ENCODE measurements around the gene CDYL2. TPM values are rescaled to one million over a fixed set of nuclear protein-coding genes. Genes with fewer than 3 reads are reported as not detected.

The CDYL2 gene
- total RNA-seq, 1 donor from 2014 or later = 19.9 TPM

DNA sequence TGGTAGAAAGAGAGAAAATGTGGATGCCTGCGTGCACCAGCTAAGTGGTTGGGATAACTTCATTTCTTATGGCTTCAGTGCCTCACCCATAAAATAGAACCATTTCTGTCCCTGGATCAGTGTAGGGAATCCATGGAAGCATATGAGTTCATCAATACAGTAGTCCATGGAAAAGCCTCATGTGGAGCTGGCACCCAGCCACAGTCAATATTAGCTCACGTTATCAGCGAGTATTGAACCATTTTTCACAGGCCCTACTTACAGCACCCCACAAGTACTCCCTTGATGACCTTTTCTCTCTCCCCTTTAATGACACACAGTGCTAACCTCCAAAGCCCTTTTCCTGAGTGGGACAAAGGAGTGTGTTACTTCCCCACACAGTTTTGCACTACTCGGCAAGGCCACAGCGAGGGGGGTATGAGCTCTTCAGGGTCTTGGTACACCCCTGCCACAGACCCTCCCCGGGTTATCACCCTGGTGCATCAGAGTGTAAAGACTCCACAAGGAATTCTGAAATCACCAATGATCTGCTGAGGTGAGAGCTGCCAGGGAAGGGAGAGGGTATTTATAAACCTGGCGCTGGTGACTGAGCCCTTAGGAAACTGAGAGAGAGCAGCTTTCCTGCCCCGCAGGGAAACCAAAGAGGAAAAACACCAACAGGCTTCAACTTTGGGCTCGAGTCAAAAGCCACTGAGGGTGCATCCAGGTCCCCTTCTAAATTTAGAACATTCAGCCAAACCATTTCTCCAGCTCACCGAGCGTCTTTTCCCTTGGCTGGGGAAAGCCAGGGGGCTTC, 226.7 kb downstream of the CDYL2 start:
- Mint-ChIP-seq H3K36me3 (ENCODE audit: insufficient read depth) (no peaks in the 10 kb centered on the region), H3K27me3 (no peaks in the 10 kb centered on the region), H3K4me1 (ENCODE audit: low read depth) (peaks cover 5% of the 10 kb centered on the region), H3K27ac (no peak overlapping the region), H3K9me3 (ENCODE audit: low read depth) (no peaks in the 10 kb centered on the region), H3K4me3 (ENCODE audit: low read depth) (no peak overlapping the region)
- no peak for DNase-seq (ENCODE audit: low spot score, unreplicated experiment)
- TF ChIP-seq, protein P1, sequence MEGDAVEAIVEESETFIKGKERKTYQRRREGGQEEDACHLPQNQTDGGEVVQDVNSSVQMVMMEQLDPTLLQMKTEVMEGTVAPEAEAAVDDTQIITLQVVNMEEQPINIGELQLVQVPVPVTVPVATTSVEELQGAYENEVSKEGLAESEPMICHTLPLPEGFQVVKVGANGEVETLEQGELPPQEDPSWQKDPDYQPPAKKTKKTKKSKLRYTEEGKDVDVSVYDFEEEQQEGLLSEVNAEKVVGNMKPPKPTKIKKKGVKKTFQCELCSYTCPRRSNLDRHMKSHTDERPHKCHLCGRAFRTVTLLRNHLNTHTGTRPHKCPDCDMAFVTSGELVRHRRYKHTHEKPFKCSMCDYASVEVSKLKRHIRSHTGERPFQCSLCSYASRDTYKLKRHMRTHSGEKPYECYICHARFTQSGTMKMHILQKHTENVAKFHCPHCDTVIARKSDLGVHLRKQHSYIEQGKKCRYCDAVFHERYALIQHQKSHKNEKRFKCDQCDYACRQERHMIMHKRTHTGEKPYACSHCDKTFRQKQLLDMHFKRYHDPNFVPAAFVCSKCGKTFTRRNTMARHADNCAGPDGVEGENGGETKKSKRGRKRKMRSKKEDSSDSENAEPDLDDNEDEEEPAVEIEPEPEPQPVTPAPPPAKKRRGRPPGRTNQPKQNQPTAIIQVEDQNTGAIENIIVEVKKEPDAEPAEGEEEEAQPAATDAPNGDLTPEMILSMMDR (IDR thresholded peaks at IDR 0.05; ENCODE audit: unreplicated experiment) = no peak

DNA sequence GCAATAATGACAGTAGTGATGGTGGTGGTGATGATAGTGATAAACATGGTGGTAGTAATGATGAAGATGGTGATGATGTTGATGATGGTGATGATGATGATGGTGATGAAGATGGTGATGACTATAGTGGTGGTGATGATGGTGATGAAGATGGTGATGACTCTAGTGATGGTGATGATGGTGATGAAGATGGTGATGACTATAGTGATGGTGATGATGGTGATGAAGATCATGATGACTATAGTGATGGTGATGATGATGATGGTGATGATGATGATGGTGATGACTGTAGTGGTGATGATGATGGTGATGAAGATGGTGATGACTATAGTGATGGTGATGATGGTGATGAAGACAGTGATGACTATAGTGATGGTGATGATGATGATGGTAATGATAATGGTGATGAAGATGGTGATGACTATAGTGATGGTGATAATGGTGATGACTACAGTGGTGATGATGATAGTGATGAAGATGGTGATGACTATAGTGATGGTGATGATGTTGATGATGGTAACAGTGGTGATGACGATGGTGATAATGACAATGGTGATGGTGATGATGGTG, 228.0 kb downstream of the CDYL2 start:
- Mint-ChIP-seq H3K4me3 (ENCODE audit: low read depth) (no peak overlapping the region), H3K36me3 (ENCODE audit: insufficient read depth) (no peaks in the 10 kb centered on the region), H3K9me3 (ENCODE audit: low read depth) (no peaks in the 10 kb centered on the region), H3K4me1 (ENCODE audit: low read depth) (peaks cover 5% of the 10 kb centered on the region), H3K27ac (no peak overlapping the region), H3K27me3 (peaks cover 3% of the 10 kb centered on the region)
- TF ChIP-seq, protein P1 (IDR thresholded peaks at IDR 0.05; ENCODE audit: unreplicated experiment) = no peak
- no peak for DNase-seq (ENCODE audit: low spot score, unreplicated experiment)

DNA sequence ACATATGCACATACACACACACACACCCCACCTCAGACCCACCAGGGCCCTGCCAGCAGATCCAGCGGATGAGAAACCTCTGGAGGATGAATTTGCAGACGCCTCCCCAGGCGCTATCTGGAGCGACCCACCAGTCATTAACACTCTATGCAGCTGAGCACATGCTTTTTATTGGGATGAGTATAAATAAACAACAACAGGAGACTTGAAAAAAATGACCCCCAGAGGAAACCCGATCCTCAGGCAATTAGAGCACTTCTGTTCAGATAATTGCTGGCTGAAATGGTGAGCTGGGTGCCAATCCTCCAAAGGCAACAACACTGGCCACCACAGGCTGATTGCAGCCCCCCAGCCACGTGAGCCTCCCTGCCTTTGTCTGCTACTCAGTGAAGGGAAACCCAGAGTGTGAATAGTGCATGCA, 230.7 kb downstream of the CDYL2 start:
- H3K27me3 Mint-ChIP-seq = peaks cover 3% of the 10 kb centered on the region
- no peaks in the 10 kb centered on the region for H3K9me3 Mint-ChIP-seq (ENCODE audit: low read depth)
- DNase-seq (ENCODE audit: low spot score, unreplicated experiment) = no peak
- peaks cover 6% of the 10 kb centered on the region for H3K4me1 Mint-ChIP-seq (ENCODE audit: low read depth)
- no peaks in the 10 kb centered on the region for H3K36me3 Mint-ChIP-seq (ENCODE audit: insufficient read depth)
- no peak overlapping the region for H3K27ac Mint-ChIP-seq
- no peak overlapping the region for H3K4me3 Mint-ChIP-seq (ENCODE audit: low read depth)
- TF ChIP-seq, protein P1 (IDR thresholded peaks at IDR 0.05; ENCODE audit: unreplicated experiment) = no peak

GRCh38 chr16:80570106-80570478, 234.3 kb downstream of the CDYL2 start:
- DNase-seq (ENCODE audit: low spot score, unreplicated experiment) = no peak
- no peak overlapping the region for H3K27ac Mint-ChIP-seq
- no peaks in the 10 kb centered on the region for H3K9me3 Mint-ChIP-seq (ENCODE audit: low read depth)

GRCh38 chr16:80569440-80570105, 234.8 kb downstream of the CDYL2 start:
- Mint-ChIP-seq H3K27me3 (peaks cover 6% of the 10 kb centered on the region), H3K36me3 (ENCODE audit: insufficient read depth) (no peaks in the 10 kb centered on the region), H3K27ac (no peak overlapping the region), H3K4me3 (ENCODE audit: low read depth) (no peak overlapping the region), H3K9me3 (ENCODE audit: low read depth) (no peaks in the 10 kb centered on the region), H3K4me1 (ENCODE audit: low read depth) (peaks cover 1% of the 10 kb centered on the region)
- TF ChIP-seq, protein P1 (IDR thresholded peaks at IDR 0.05; ENCODE audit: unreplicated experiment) = no peak
- no peak for DNase-seq (ENCODE audit: low spot score, unreplicated experiment)

More at GRCh38 chr16:80570106-80570478, 234.3 kb downstream of the CDYL2 start:
- Mint-ChIP-seq H3K4me3 (ENCODE audit: low read depth) (no peak overlapping the region), H3K36me3 (ENCODE audit: insufficient read depth) (no peaks in the 10 kb centered on the region), H3K4me1 (ENCODE audit: low read depth) (peaks cover 1% of the 10 kb centered on the region), H3K27me3 (peaks cover 3% of the 10 kb centered on the region)
- TF ChIP-seq, protein P1 (IDR thresholded peaks at IDR 0.05; ENCODE audit: unreplicated experiment) = no peak
